Hindlimb muscle (tissue), 1 donor: ENCODE data around the gene CYB5A. TPM values are rescaled to one million over a fixed set of nuclear protein-coding genes. Genes with fewer than 3 reads are reported as not detected.

ENCODE experiments used
- DNase-seq: peaks from one replicate; pipeline ENCODE4 v3.0.0-alpha.2; 2013
- polyA plus RNA-seq: library from polyadenylated mRNA; unstranded; fragments of 120-200 nt; gene quantifications from one replicate; pipeline ENCODE4 v1.2.1, GENCODE V29; 2013; ENCODE audit not compliant: insufficient read length

Gene CYB5A
- polyA plus RNA-seq, 1 donor: 34.5 TPM

GRCh38 chr18:74204526-74205152 lies 87.1 kb downstream of the CYB5A start:
- no peak for DNase-seq

- no peak for DNase-seq
These were observed 88.0 kb downstream of the CYB5A start for GRCh38 chr18:74203811-74204210.

Other genes starting within 250 kb of the CYB5A start
- 0.57 TPM for gene FBXO15, start 144.1 kb downstream of the CYB5A start, polyA plus RNA-seq
- gene TIMM21, start 143.4 kb downstream of the CYB5A start, polyA plus RNA-seq: 41.6 TPM
- not detected for gene C18orf63, start 23.9 kb upstream of the CYB5A start, polyA plus RNA-seq
- gene DIPK1C, start 165.3 kb upstream of the CYB5A start, polyA plus RNA-seq: 9.4 TPM
- 55.1 TPM for gene CNDP2, start 204.4 kb upstream of the CYB5A start, polyA plus RNA-seq
- gene CNDP1, start 242.5 kb upstream of the CYB5A start, polyA plus RNA-seq: 0.31 TPM